Endothelial cell of umbilical vein (primary cell): Measurements from ENCODE around the gene SMAD2. TPM values are rescaled to one million over a fixed set of nuclear protein-coding genes. Genes with fewer than 3 reads are reported as not detected.

Experiments
- BruUV-seq: library from RNA; stranded (reverse); fragments of 400-500 nt; replicated peaks from 2 replicates; lab custom pipeline; 2021; lab: Mats Ljungman, UMichigan
- CTCF ChIA-PET: fragments of 300-600, 350-600 bp; sonication (Branson Sonifier 250); formaldehyde crosslinking; loops from one replicate; lab custom pipeline; 2021; ENCODE audit warnings: antibody characterized with exemption, inconsistent platforms; lab: Charles Lee
- POLR2A ChIA-PET: fragments of 300-600, 350-600 bp; sonication (Branson Sonifier 250); formaldehyde crosslinking; loops from one replicate; lab custom pipeline; 2021; ENCODE audit warnings: antibody characterized with exemption, inconsistent platforms; lab: Charles Lee
- DNase-seq: peaks from one replicate; pipeline ENCODE4 v3.0.0-alpha.2; 2011; ENCODE audit warnings: low read depth, low spot score
- FAIRE-seq: peaks from 2 replicates; lab custom pipeline; 2011; peaks lifted over from hg19 to GRCh38; lab: Jason Lieb, UNC
- H2AFZ ChIP-seq: 2 replicates; pipeline ENCODE4 v1.6.0; 2012; ENCODE audit warnings: low read depth, low read length, control low read depth, inconsistent platforms
- H3K27ac ChIP-seq: 2 replicates; pipeline ENCODE4 v1.5.1; 2011; ENCODE audit warnings: low read depth, mild to moderate bottlenecking, control low read depth, low read length, moderate library complexity; ENCODE audit not compliant: insufficient read depth
- H3K27me3 ChIP-seq, 2 experiments: 2 replicates each; pipeline versions ENCODE4 v1.6.0 to v1.6.1; 2011; ENCODE audit warnings: low read length in 2 of 2, mixed read lengths in 1 of 2; ENCODE audit not compliant: control insufficient read depth in 2 of 2, insufficient read depth in 2 of 2
- H3K36me3 ChIP-seq, 2 experiments: 2 replicates in 1 of 2; 3 replicates in 1 of 2; pipeline ENCODE4 v1.5.1; 2011; ENCODE audit warnings: low read length in 2 of 2, mild to moderate bottlenecking in 1 of 2, moderate library complexity in 1 of 2; ENCODE audit not compliant: control insufficient read depth in 2 of 2, insufficient read depth in 2 of 2; ENCODE audit errors: extremely low read depth in 1 of 2
- H3K4me1 ChIP-seq: 3 replicates; pipeline ENCODE4 v1.5.1; 2011; ENCODE audit warnings: mild to moderate bottlenecking, low read length; ENCODE audit not compliant: control insufficient read depth, insufficient read depth; ENCODE audit errors: extremely low read depth
- H3K4me2 ChIP-seq: 2 replicates; pipeline ENCODE4 v1.6.1; 2011; ENCODE audit warnings: low read length, control low read depth, mixed read lengths; ENCODE audit not compliant: insufficient read depth
- H3K4me3 ChIP-seq, 3 experiments: fragments of 200-600 bp in 1 of 3; sonication (generic), shearing (Covaris generic) in 1 of 3; replicated peaks in 1 of 3; 2 replicates each; pipeline ENCODE4 v1.5.1; 2011 to 2016; ENCODE audit warnings: control low read depth in 3 of 3, low read length in 3 of 3, mild to moderate bottlenecking in 2 of 3, inconsistent platforms in 1 of 3, low read depth in 1 of 3, moderate library complexity in 1 of 3; ENCODE audit not compliant: insufficient read depth in 1 of 3
- H3K79me2 ChIP-seq: 2 replicates; pipeline ENCODE4 v1.6.0; 2012; ENCODE audit warnings: low read length, inconsistent platforms; ENCODE audit not compliant: control insufficient read depth, insufficient read depth
- H3K9ac ChIP-seq: replicated peaks from 2 replicates; pipeline ENCODE3; 2011; ENCODE audit warnings: low read length, control low read depth; ENCODE audit not compliant: insufficient read depth; ENCODE audit errors: extremely low read depth
- H3K9me1 ChIP-seq: replicated peaks from 3 replicates; pipeline ENCODE4 v1.6.0; 2011; ENCODE audit warnings: mild to moderate bottlenecking, low read length; ENCODE audit not compliant: control insufficient read depth, insufficient read depth; ENCODE audit errors: extremely low read depth
- H3K9me3 ChIP-seq: replicated peaks from 2 replicates; pipeline ENCODE4 v1.5.1; 2012; ENCODE audit warnings: low read length, inconsistent platforms; ENCODE audit not compliant: control insufficient read depth, insufficient read depth
- H4K20me1 ChIP-seq: replicated peaks from 2 replicates; pipeline ENCODE3; 2011; ENCODE audit warnings: mild to moderate bottlenecking, low read length; ENCODE audit not compliant: control insufficient read depth, insufficient read depth; ENCODE audit errors: extremely low read depth
- CTCF ChIP-seq, 2 donors: IDR thresholded peaks; 1 replicate in 1 of 2; 2 replicates in 1 of 2; pipeline ENCODE4 v1.5.1; 2011; ENCODE audit warnings: low read length in 2 of 2, mild to moderate bottlenecking in 2 of 2, moderate library complexity in 2 of 2, control low read depth in 1 of 2, inconsistent platforms in 1 of 2, low read depth in 1 of 2; ENCODE audit not compliant: insufficient read depth in 1 of 2; ENCODE audit errors: extremely low read depth in 1 of 2
- EZH2 ChIP-seq: IDR thresholded peaks from 2 replicates; pipeline ENCODE4 v1.6.1; 2012; ENCODE audit warnings: borderline replicate concordance, low read depth, mild to moderate bottlenecking, moderate library complexity, low read length, inconsistent platforms; ENCODE audit not compliant: severe bottlenecking
- FOS ChIP-seq: IDR thresholded peaks from 2 replicates; pipeline ENCODE4 v1.6.1; 2011; ENCODE audit warnings: mild to moderate bottlenecking, low read length, moderate library complexity, borderline replicate concordance; ENCODE audit not compliant: insufficient read depth
- GATA2 ChIP-seq: IDR thresholded peaks from 2 replicates; pipeline ENCODE4 v1.7.0; 2011; ENCODE audit warnings: low read depth, mild to moderate bottlenecking, moderate library complexity, mixed read lengths, low read length; ENCODE audit not compliant: insufficient read length, insufficient read depth
- JUN ChIP-seq: IDR thresholded peaks from 2 replicates; pipeline ENCODE4 v1.6.1; 2011; ENCODE audit warnings: borderline replicate concordance, low read depth; ENCODE audit not compliant: insufficient read length, insufficient read depth
- POLR2A ChIP-seq: IDR thresholded peaks from 2 replicates; pipeline ENCODE4 v1.6.1; 2012; ENCODE audit warnings: low read depth, mild to moderate bottlenecking, control low read depth, low read length
- POLR2AphosphoS5 ChIP-seq: IDR thresholded peaks from 2 replicates; pipeline ENCODE4 v1.6.1; 2012; ENCODE audit warnings: low read depth, mild to moderate bottlenecking, control low read depth, low read length, moderate library complexity; ENCODE audit not compliant: insufficient read depth
- dilution Hi-C: fragments of 300-500 bp; cut with MboI; formaldehyde crosslinking; loops from one replicate; pipeline ENCODE4 v1.15.0; 2019; ENCODE audit warnings: low sequenced_read_pairs; ENCODE audit not compliant: extremely low pct_ligation_motif_present
- intact Hi-C: fragments of 100-400 bp; cut with micrococcal nuclease; formaldehyde crosslinking; loops from one replicate; pipeline ENCODE4 v1.10.0; 2022
- polyA plus RNA-seq, 4 experiments: library from polyadenylated mRNA; depleted of rRNA in 3 of 4; stranded (reverse) in 3 of 4; unstranded in 1 of 4; fragments of >200 nt; gene quantifications; 2 replicates each; pipeline versions ENCODE4 v1.2.1 to v1.2.3, GENCODE V29; 2011 to 2012; ENCODE audit warnings: missing spikeins in 1 of 4
- total RNA-seq: library from RNA; stranded (reverse); gene quantifications from 2 replicates; pipeline ENCODE4 v1.2.3, GENCODE V29; 2021

Gene SMAD2
- total and polyA plus RNA-seq, 2 donors (not counting 3 experiments of a cell fraction or from before 2014, with no cell fraction given): 40.3 to 123 TPM

- dilution Hi-C loops (no loop called here), intact Hi-C loops (no loop called here)
- H2AFZ ChIP-seq: no peak overlapping the region
- no TSS peak for BruUV-seq
- H3K36me3 ChIP-seq: no peaks in the 10 kb centered on the region
- DNase-seq: no peak
- ChIA-PET POLR2A (no interaction called here), CTCF (no interaction called here)
- H3K4me3 ChIP-seq: no peak overlapping the region
- H3K27ac ChIP-seq: no peak overlapping the region
- H3K4me2 ChIP-seq: no peak overlapping the region
- TF ChIP-seq POLR2A (no peak), GATA2 (no peak), EZH2 (no peak)
- no peaks in the 10 kb centered on the region for H4K20me1 ChIP-seq
- no peaks in the 10 kb centered on the region for H3K9me3 ChIP-seq
- H3K4me1 ChIP-seq: no peaks in the 10 kb centered on the region
- H3K27me3 ChIP-seq: peaks cover 7 to 14% of the 10 kb centered on the region in 2 experiments
- no peaks in the 10 kb centered on the region for H3K9me1 ChIP-seq
- no peaks in the 10 kb centered on the region for H3K79me2 ChIP-seq
- no peak for FAIRE-seq
- no peak overlapping the region for H3K9ac ChIP-seq
Observed at GRCh38 chr18:47969816-47970215, 39.4 kb upstream of the SMAD2 start.

GRCh38 chr18:47968721-47969120 lies 38.3 kb upstream of the SMAD2 start:
- ChIA-PET CTCF (interaction anchor here (0.9 kb wide), 1 partner anchor 196 kb away, joined by 3 read pairs; no protein-coding TSS in a partner anchor), POLR2A (no interaction called here)
- Histone ChIP-seq H3K9me3 (no peaks in the 10 kb centered on the region), H3K9ac (no peak overlapping the region), H3K27me3 (peaks cover 7 to 9% of the 10 kb centered on the region in 2 experiments), H3K9me1 (no peaks in the 10 kb centered on the region), H2AFZ (no peak overlapping the region), H3K4me1 (no peaks in the 10 kb centered on the region), H3K79me2 (no peaks in the 10 kb centered on the region), H3K4me2 (no peak overlapping the region), H4K20me1 (no peaks in the 10 kb centered on the region), H3K4me3 (no peak overlapping the region), H3K27ac (no peak overlapping the region), H3K36me3 (no peaks in the 10 kb centered on the region)
- no peak for TF ChIP-seq GATA2
- no peak for TF ChIP-seq CTCF (IDR thresholded peaks at IDR 0.05; ENCODE audit: extremely low read depth in 1 of 2, insufficient read depth in 1 of 2, low read depth in 1 of 2, low read length in 2 of 2)
- no peak for TF ChIP-seq JUN
- no peak for TF ChIP-seq POLR2AphosphoS5
- TF ChIP-seq FOS: no peak
- DNase-seq (no peak), FAIRE-seq (no peak)
- dilution Hi-C loops (no loop called here), intact Hi-C loops (no loop called here)
- BruUV-seq: no TSS peak
